HG03045 (cell line): ENCODE data around the gene FBXL14.
"Not testable (repeated sequence)": the region's sequence is repeated elsewhere in the genome, so short reads cannot be mapped to it uniquely, and the experiment has no call there.

ENCODE experiments used
- ATAC-seq: cut with Tn5 transposase; IDR thresholded peaks from one replicate; pipeline ENCODE4 v1.9.1; 2021; ENCODE audit warnings: mild to moderate bottlenecking, moderate library complexity; ENCODE audit not compliant: unreplicated experiment

The FBXL14 gene

GRCh38 chr12:1574865-1575259 lies 19.5 kb downstream of the FBXL14 start:
- no peak for ATAC-seq

DNA sequence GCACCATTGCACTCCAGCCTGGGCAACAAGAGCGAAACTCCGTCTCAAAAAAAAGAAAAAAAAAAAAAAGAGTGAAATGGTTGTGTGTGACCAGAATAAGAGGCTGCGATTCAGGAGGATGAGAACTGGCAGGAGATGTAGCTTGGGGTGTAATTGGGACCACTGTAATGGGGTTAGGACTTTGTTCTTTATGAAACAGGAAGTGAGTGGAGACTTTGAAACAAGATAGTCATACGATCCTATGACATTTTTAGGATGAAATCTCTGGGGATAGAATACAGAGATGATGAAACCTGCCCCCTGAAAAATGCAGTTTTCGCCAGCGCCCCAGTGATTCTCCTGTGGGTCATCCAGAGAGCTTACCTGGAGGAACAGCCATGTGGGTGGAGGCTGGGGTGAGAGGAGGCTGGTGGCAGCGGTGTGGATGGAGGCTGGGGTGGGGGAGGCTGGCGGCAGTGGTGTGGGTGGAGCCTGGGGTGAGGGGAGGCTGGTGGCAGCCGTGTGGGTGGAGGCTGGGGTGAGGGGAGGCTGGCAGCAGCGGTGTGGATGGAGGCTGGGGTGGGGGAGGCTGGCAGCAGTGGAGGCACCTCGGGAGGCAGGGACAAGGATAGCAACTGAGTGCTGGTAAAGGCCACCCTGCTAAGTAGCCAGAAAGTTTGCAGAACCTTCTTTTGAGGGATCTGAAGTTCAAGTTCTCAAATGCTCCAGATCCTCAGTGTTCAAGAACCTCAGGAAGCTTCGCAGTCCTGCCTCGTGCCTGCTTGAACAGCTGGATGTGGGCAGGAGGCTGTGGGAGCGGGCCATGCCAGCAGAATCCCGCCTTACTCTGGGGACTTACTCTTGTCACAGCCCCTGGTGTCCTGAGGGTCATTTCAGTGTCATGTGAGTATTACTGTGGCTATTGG lies 20.2 kb downstream of the FBXL14 start:
- ATAC-seq: no peak

DNA sequence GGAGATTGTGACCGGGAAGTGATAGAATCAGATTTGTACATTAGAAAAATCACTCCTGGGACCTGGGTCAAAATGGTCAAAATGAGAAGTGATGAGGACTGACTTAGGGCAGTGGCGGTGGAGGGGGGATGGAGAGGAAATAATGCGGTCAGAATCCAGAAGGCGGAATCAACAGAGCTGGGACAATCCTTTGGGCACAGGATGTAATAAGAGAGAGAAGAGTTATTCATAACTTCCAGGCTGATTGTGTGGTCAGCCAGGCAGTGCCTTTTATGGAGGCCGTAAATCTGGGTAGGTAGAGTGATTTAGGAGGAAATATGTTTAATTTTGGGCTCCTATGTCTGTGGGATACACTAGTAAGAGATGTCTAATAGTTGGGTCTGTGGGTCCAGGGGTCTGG lies 21.6 kb downstream of the FBXL14 start:
- no peak for ATAC-seq

DNA sequence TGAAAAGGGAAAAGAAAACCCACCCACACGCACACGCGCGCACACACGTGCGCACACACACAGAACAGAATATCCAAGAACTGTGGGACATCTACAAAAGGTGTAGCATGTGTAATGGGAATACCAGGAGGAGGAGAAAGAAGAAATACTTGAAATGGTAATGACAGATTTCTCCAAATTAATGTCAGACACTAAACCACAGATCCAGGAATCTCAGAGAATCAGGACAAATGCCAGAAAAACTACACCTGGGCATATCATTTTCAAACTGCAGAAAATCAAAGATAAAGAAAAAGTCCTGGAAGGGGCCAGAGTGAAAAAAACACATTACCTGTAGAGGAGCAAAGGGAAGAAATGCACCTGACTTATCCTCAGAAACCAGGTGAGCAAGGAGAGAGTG lies 26.5 kb downstream of the FBXL14 start:
- ATAC-seq: no peak

- no peak for ATAC-seq
Measured at GRCh38 chr12:1566449-1567135, 27.8 kb downstream of the FBXL14 start.

DNA sequence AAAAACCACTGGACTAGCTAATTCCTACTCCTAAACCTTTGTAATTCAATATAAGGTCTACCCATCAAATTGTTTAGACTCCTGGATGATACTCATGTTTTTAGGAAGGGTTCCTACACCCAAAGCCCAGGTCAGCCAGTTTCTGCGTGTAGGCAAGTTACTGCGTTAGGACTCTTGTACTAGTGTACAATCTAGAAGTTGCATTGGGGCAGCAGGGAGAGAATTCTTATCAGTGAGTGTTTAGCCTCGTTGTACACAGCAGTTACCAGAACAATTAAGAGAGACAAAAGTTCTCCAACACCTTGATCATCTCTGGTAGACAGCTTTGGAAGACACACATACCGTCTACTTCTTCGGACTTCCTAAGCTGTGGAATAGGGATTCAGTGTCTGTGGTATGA lies 29.2 kb downstream of the FBXL14 start:
- ATAC-seq: no peak

- no peak for ATAC-seq
Measured at GRCh38 chr12:1564067-1564466, 30.3 kb downstream of the FBXL14 start.

GRCh38 chr12:1562813-1563407 lies 31.5 kb downstream of the FBXL14 start:
- no peak for ATAC-seq

GRCh38 chr12:1560704-1561103 lies 33.7 kb downstream of the FBXL14 start:
- no peak for ATAC-seq

DNA sequence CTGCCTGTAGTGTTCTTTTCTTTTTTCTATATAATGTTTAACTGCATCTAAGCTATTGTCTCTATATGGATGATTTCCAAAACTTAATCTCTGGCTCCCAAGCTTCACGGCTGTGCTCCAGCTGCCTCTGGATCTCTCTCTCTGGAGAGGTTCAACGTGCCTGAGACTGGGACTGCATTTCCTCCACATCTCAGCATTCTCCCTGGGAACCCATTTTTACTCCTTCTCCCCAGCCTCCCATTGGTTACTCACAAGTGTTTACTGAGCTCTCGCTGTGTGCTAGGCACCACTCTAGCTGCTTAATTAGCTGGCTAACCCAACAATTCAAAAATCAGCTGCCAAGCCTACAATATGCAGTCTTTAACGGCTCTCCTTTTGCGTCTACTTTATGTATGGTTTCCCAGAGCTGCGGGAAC lies 34.7 kb downstream of the FBXL14 start:
- no peak for ATAC-seq

DNA sequence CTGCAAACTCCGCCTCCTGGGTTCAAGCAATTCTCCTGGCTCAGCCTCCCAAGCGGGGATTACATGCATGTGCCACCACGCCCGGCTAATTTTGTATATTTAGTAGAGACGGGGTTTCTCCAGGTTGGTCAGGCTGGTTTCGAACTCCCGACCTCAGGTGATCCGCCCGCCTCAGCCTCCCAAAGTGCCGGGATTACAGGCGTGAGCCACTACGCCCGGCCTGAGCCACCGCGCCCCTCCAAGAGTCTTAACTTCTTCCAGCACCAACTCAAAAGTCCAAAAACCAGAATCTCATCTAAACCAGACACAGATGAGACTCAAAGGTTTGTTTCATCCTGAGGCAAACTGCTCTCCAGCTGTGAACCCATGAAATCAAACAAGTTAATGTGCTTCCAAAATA lies 36.3 kb downstream of the FBXL14 start:
- not testable (repeated sequence) for ATAC-seq

DNA sequence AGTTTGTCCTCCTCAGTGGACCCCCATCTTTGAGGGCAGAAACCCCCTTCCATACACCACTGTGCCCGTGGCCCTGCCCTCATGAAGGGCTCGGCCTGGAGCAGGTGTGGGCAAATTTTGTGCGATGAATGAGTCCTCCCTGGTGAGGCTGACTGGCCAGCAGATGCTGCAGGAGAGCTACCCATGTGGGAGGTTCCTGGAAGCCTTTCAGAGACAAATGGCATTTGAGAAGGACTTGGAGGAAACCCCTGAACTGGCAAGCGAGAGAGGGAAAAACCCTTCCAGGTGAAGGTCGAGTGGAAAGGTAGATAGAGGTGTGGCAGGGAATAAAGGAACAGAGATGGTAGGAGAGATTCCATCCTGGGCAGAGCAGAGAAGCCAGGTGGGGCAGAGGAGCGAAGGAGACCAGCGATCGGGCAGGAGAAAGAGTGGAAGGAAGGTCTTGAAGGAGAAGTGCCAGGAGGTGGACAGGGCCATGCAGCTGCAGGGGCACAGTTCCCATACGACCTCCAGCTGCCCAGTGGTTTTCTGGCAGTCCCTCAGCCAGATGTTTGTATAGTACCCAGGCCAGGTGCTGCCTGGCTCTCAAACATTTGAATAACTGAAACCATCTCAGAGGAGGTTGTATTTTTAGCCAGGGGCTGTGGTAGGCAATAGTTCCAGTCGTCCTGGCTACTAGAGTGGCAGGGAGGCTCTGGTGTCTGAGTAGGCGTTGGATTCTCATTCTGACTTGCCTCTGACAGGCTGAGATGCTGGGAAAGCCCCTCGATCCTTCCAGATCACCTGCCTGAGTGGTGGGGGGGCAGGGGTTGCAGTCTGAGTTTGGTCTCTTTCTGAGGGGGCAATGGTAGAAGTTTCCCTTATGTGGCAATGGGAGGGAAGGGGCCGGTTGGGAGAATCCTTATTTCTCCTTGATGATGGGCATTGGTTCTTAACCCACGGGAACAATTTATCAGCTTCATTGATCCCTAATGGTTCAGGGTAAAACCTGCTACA lies 40.1 kb downstream of the FBXL14 start:
- peak; percentile 94 for ATAC-seq

DNA sequence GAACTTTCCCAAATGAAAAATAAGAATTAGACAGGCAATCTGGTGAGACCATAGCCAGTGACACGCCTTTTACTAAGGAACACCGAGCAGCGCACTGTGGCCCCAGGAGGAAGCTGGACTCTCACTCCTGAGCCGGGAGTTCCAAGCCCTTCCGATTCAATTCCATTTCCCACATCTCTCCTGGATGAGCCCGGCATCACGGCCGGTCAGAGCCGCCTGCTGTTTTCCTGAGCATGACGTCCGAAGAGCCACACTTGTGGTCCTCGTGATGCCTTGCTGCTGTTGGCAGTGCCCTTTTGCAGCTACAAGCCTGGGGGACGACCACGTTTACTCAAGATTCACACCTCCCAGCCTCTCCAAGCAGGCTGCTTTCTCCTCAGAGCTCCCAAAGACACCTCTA lies 40.8 kb downstream of the FBXL14 start:
- no peak for ATAC-seq

- ATAC-seq: no peak
Measured at GRCh38 chr12:1552911-1553491, 41.4 kb downstream of the FBXL14 start.

GRCh38 chr12:1552171-1552570 lies 42.2 kb downstream of the FBXL14 start:
- no peak for ATAC-seq

GRCh38 chr12:1551496-1551895 lies 42.9 kb downstream of the FBXL14 start:
- no peak for ATAC-seq

- ATAC-seq: no peak
Measured at GRCh38 chr12:1546931-1547640, 47.3 kb downstream of the FBXL14 start.

DNA sequence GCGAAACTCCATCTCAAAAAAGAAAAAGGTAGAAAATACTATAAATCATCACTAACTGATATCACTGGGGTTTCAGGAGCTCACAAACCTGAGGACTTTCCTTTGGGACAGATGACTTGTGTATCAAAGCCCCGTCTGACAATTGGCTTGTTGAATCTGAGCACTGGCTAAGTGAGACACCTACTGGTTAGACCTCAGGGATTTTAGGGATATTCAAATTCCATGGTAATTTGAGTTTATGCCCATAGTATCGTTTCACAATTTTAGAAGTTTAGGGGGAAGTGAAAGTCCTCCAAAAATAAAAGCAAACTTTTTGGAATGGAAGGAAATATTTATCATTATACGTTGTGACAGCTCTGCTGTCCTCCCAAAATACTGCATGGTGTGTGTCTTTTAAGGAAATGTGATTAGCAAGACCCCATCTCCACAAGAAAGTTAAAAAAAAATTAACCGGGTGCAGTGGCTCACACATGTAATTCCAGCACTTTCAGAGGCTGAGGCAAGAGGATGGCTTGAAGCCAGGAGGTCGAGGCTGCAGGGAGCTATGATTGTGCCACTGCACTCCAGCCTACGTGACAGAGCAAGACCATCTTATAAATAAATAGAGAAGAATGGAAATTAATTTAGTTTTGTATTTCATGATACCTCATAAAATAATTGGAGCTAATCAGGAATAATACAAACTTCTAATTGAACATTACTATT lies 49.2 kb downstream of the FBXL14 start:
- no peak for ATAC-seq

- ATAC-seq: no peak
Measured at GRCh38 chr12:1542599-1542998, 51.8 kb downstream of the FBXL14 start.
